ENCODE data around the gene SLC24A3.

- no peak for TF ChIP-seq POLR2A (IDR thresholded peaks at IDR 0.05)
- TF ChIP-seq, protein P1, sequence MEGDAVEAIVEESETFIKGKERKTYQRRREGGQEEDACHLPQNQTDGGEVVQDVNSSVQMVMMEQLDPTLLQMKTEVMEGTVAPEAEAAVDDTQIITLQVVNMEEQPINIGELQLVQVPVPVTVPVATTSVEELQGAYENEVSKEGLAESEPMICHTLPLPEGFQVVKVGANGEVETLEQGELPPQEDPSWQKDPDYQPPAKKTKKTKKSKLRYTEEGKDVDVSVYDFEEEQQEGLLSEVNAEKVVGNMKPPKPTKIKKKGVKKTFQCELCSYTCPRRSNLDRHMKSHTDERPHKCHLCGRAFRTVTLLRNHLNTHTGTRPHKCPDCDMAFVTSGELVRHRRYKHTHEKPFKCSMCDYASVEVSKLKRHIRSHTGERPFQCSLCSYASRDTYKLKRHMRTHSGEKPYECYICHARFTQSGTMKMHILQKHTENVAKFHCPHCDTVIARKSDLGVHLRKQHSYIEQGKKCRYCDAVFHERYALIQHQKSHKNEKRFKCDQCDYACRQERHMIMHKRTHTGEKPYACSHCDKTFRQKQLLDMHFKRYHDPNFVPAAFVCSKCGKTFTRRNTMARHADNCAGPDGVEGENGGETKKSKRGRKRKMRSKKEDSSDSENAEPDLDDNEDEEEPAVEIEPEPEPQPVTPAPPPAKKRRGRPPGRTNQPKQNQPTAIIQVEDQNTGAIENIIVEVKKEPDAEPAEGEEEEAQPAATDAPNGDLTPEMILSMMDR (IDR thresholded peaks at IDR 0.05), result no peak
Measured at GRCh38 chr20:19495905-19496703, 283.7 kb downstream of the SLC24A3 start.
